Uterus (tissue), 2 donors: ENCODE results near the gene COL23A1.

Source experiments
- POLR2A ChIP-seq, 2 donors: fragments of 450-650 bp; IDR thresholded peaks; one replicate each; pipeline ENCODE4 v1.6.1; 2016; ENCODE audit warnings: antibody characterized with exemption in 2 of 2, mild to moderate bottlenecking in 1 of 2, moderate library complexity in 1 of 2
- TF ChIP-seq, protein P1 (sequence below), 4 experiments: fragments of 200-600 bp in 2 of 4; fragments of 450-650 bp in 2 of 4; sonication (generic) in 2 of 4; IDR thresholded peaks; one replicate each; pipeline ENCODE4 v1.5.1; 2016 to 2019; ENCODE audit warnings: antibody characterized with exemption in 4 of 4, mild to moderate bottlenecking in 2 of 4, moderate library complexity in 1 of 4

DNA sequence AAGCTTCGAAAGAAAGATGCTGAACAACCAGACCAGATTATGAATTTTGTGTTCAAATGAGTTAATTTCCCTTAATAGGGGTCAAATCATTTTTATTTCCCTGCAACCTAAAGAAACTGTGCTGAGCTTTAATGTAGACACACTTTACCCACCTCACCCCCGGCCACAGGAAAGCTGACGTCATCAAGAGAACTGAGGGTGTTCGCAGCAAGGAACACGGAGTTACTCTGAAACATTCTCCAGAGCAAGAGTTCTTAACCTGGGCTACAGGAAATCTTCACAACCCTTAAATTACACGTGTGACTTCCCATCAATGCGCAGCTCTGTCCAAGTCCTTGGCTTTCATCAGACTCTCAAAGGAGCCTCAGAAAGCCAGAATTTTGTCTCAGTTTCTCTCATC lies 116.3 kb downstream of the COL23A1 start:
- TF ChIP-seq, protein P1, sequence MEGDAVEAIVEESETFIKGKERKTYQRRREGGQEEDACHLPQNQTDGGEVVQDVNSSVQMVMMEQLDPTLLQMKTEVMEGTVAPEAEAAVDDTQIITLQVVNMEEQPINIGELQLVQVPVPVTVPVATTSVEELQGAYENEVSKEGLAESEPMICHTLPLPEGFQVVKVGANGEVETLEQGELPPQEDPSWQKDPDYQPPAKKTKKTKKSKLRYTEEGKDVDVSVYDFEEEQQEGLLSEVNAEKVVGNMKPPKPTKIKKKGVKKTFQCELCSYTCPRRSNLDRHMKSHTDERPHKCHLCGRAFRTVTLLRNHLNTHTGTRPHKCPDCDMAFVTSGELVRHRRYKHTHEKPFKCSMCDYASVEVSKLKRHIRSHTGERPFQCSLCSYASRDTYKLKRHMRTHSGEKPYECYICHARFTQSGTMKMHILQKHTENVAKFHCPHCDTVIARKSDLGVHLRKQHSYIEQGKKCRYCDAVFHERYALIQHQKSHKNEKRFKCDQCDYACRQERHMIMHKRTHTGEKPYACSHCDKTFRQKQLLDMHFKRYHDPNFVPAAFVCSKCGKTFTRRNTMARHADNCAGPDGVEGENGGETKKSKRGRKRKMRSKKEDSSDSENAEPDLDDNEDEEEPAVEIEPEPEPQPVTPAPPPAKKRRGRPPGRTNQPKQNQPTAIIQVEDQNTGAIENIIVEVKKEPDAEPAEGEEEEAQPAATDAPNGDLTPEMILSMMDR (IDR thresholded peaks at IDR 0.05) = no peak
- no peak for TF ChIP-seq POLR2A (IDR thresholded peaks at IDR 0.05)
